ENCODE data around the gene APBB2.

Gene APBB2

GRCh38 chr4:41214136-41214824 lies at the start of gene APBB2:
TSS of gene APBB2 (minus strand) at chr4:41214542. CDS start at chr4:41033254, 181,288 bp downstream.
- peak; percentile 96 for DNase-seq

- no peak for DNase-seq
Observed at GRCh38 chr4:41262198-41262597, 47.9 kb upstream of the APBB2 start.

GRCh38 chr4:41260116-41260733 lies 45.9 kb upstream of the APBB2 start:
- no peak for DNase-seq

GRCh38 chr4:41258783-41259182 lies 44.4 kb upstream of the APBB2 start:
- DNase-seq: peak; percentile 41

GRCh38 chr4:41257906-41258305 lies 43.6 kb upstream of the APBB2 start:
- no peak for DNase-seq

GRCh38 chr4:41257257-41257901 lies 43.0 kb upstream of the APBB2 start:
- DNase-seq: peak; percentile 74

GRCh38 chr4:41256740-41257256 lies 42.5 kb upstream of the APBB2 start, which contains the start of gene UCHL1:
TSS of gene UCHL1 (plus strand) at chr4:41256928. CDS start at chr4:41256977, 49 bp downstream.
- peak; percentile 86 for DNase-seq

- DNase-seq: peak; percentile 39
Observed at GRCh38 chr4:41256131-41256739, 41.9 kb upstream of the APBB2 start.

GRCh38 chr4:41245983-41246382 lies 31.6 kb upstream of the APBB2 start:
- DNase-seq: no peak

- no peak for DNase-seq
Observed at GRCh38 chr4:41241919-41242318, 27.6 kb upstream of the APBB2 start.

- no peak for DNase-seq
Observed at GRCh38 chr4:41236508-41236907, 22.2 kb upstream of the APBB2 start.

- DNase-seq: no peak
Observed at GRCh38 chr4:41236032-41236431, 21.7 kb upstream of the APBB2 start.

- no peak for DNase-seq
Observed at GRCh38 chr4:41232856-41233255, 18.5 kb upstream of the APBB2 start.

- DNase-seq: no peak
Observed at GRCh38 chr4:41232406-41232805, 18.1 kb upstream of the APBB2 start.

GRCh38 chr4:41227902-41228301 lies 13.6 kb upstream of the APBB2 start:
- no peak for DNase-seq

GRCh38 chr4:41221850-41222645 lies 7.7 kb upstream of the APBB2 start:
- no peak for DNase-seq

- no peak for DNase-seq
Observed at GRCh38 chr4:41219421-41219950, 5.1 kb upstream of the APBB2 start.

- no peak for DNase-seq
Observed at GRCh38 chr4:41218703-41219102, 4.4 kb upstream of the APBB2 start.

- DNase-seq: no peak
Observed at GRCh38 chr4:41217374-41217773, 3.0 kb upstream of the APBB2 start.

GRCh38 chr4:41217020-41217333 lies 2.6 kb upstream of the APBB2 start:
- no peak for DNase-seq

- peak; percentile 77 for DNase-seq
Observed at GRCh38 chr4:41216294-41217019, 2.1 kb upstream of the APBB2 start.

- DNase-seq: no peak
Observed at GRCh38 chr4:41215969-41216293, 1.6 kb upstream of the APBB2 start.
